HG03439 (cell line): ENCODE results near the gene TIPRL.

Experiments
- ATAC-seq: cut with Tn5 transposase; IDR thresholded peaks from one replicate; pipeline ENCODE4 v1.9.1; 2021; ENCODE audit warnings: mild to moderate bottlenecking, moderate library complexity; ENCODE audit not compliant: unreplicated experiment

TIPRL gene

DNA sequence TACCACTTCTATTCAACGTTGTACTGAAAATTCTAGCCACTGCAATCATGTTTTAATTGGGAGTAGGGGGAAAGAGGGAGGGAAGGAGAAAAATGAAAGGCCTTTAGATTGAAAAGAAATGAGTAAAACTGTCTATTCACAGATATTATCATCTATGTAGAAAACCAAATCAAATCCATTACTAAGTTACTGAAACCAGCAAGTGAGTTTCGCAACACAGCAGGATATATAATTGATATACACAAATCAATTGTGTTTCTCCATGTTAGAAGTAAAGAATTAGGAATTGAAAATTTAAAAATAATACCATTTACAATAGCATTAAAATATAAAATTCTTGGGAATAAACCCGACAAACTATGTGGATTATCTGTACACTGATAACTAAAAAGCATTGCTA, 66.3 kb downstream of the TIPRL start:
- no peak for ATAC-seq

DNA sequence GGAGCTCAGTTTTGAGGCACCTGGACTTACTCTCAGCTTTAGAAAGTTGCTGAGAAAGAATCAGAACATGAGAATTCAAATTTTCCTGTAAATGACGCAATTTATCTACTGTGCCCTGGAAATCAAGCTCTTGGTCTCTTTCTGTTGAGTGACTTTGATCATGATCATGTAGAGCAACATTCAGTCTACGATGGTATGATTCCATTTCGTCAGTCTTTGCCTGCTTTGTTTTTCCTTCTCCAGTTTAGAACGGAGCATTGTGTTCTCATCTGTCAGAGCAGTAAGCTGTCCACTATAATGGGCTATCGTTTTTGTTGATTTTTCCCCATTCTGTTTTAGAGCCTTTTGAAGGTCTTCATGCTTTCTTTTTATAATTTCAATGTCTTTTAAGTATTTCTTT, 67.7 kb downstream of the TIPRL start:
- no peak for ATAC-seq
